Activated CD4-positive, alpha-beta T cell treated with anti-CD3 and anti-CD28 coated beads, Interleukin-2, amount 50 U/mL, for 48 hours (primary cell): ENCODE measurements around the gene GLCE.
"Not testable (repeated sequence)": the region's sequence is repeated elsewhere in the genome, so short reads cannot be mapped to it uniquely, and the experiment has no call there.

ENCODE experiments used
- DNase-seq, 2 experiments: peaks; one replicate each; pipeline ENCODE4 v3.0.0-alpha.2; 2020

Gene GLCE

GRCh38 chr15:69277316-69277715, 116.9 kb downstream of the GLCE start:
- DNase-seq: no peak

- DNase-seq: no peak
These were observed 119.2 kb downstream of the GLCE start for GRCh38 chr15:69279636-69280035.

- DNase-seq: no peak
These were observed 120.3 kb downstream of the GLCE start for GRCh38 chr15:69280783-69281182.

GRCh38 chr15:69282104-69282743, 121.8 kb downstream of the GLCE start:
- no peak for DNase-seq

GRCh38 chr15:69285834-69286233, 125.4 kb downstream of the GLCE start:
- no peak for DNase-seq

- no peak for DNase-seq
These were observed 127.6 kb downstream of the GLCE start for GRCh38 chr15:69288011-69288410.

- DNase-seq: no peak
These were observed 128.3 kb downstream of the GLCE start for GRCh38 chr15:69288531-69289341.

- no peak for DNase-seq
These were observed 129.1 kb downstream of the GLCE start for GRCh38 chr15:69289342-69290146.

GRCh38 chr15:69290346-69291164, 130.1 kb downstream of the GLCE start:
- no peak for DNase-seq

- not testable (repeated sequence) for DNase-seq
These were observed 131.2 kb downstream of the GLCE start for GRCh38 chr15:69291651-69292050.

GRCh38 chr15:69292826-69293420, 132.5 kb downstream of the GLCE start:
- no peak for DNase-seq

GRCh38 chr15:69293741-69294615, 133.5 kb downstream of the GLCE start:
- DNase-seq: no peak

GRCh38 chr15:69296606-69297005, 136.2 kb downstream of the GLCE start:
- DNase-seq: no peak

- DNase-seq: no peak
These were observed 137.4 kb downstream of the GLCE start for GRCh38 chr15:69297642-69298353.

- no peak for DNase-seq
These were observed 137.9 kb downstream of the GLCE start for GRCh38 chr15:69298354-69298696.

GRCh38 chr15:69298697-69299441, 138.4 kb downstream of the GLCE start, which contains the start of gene PAQR5:
TSS of gene PAQR5 (plus strand) at chr15:69298912. CDS start at chr15:69360081, 61,169 bp downstream.
- peak; percentile 18 for DNase-seq

GRCh38 chr15:69299451-69299886, 139.0 kb downstream of the GLCE start:
- no peak for DNase-seq

GRCh38 chr15:69299943-69300588, 139.6 kb downstream of the GLCE start:
- no peak for DNase-seq

- not testable (repeated sequence) for DNase-seq
These were observed 140.7 kb downstream of the GLCE start for GRCh38 chr15:69301101-69301500.
